ENCODE measurements around the gene RNU6-7. TPM values are rescaled to one million over a fixed set of nuclear protein-coding genes. Genes with fewer than 3 reads are reported as not detected.

RNU6-7 gene
- not detected in 2 replicates for total RNA-seq

DNA sequence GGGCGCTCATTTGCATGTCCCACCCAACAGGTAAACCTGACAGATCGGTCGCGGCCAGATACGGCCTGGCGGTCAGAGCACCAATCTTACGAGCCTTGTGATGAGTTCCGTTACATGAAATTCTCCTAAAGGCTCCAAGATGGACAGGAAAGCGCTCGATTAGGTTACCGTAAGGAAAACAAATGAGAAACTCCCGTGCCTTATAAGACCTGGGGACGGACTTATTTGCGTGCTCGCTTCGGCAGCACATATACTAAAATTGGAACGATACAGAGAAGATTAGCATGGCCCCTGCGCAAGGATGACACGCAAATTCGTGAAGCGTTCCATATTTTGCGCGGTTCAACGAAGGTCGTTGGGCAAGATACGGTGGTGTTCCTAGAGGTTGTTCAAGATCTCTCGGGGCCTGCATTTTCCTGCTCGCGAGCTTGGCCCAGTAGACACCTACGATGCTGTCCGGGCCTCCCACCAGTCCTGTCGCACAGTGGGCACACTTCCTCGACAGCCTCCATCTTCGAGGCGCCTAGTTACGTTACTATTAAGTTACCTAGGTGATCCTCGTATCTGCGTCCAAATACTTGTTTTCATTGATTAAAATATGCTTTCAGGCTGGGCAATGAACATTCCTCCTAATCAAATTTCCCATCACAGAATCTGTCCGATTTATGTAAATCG lies at the start of gene RNU6-7:
Gene RNU6-7 (plus strand): TSS at position 230 of the 675 bp plus-strand sequence.

DNA sequence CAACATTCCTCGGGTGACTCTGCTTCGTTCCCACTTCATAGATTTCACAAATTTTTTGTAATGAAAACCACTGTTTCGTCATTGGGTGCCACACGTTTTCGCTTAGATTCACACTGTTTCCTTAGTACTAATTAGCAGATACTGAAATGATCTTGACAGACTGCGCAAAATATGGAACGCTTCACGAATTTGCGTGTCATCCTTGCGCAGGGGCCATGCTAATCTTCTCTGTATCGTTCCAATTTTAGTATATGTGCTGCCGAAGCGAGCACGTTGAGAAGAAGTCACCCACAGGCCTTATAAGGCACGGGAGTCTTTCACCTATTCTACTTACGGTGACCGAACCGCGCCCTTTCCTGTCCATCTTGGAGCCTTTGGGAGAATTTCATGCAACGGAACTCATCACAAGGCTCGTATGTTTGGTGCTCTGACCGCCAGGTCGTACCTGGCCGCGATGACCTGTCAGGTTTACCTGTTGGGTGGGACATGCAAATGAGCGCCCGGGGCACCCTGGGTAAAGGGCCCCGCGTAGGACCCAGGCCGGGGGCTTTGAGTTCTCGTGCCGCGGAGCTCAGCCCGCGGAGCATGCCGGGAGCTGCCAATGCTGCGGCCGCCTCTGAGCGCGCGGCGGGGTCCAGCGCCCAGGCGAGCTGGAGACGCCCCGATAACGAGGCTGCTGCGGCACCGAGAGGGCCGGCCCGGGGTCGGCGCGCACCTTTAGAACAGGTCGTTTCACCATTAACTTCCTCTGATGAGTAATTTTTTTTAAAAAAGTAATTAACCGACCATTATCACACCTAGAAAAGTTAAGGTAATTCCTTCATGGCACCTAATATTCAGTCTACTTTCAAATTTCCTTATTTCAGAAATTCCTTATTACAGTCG lies 1.4 kb downstream of the RNU6-7 start, which contains the start of gene RNU6-8:
Gene RNU6-8 (minus strand): TSS at position 272 of the 885 bp plus-strand sequence.

Small RNA genes lying within 50 kb of the gene (small RNA-seq; reads per million reads assigned to genes)
- gene RNU6-7, result not detected
- 13.4 reads per million, percentile 93 among the genes with 10 or more reads in this experiment for gene RNU6-8

Other genes with a start within 250 kb of the RNU6-7 start
- 77.6 and 88.9 TPM in 2 replicates for gene ARHGAP5, start 124.7 kb upstream of the RNU6-7 start, total RNA-seq
- not detected in 2 replicates for gene RNU6-8, start 1.2 kb downstream of the RNU6-7 start, total RNA-seq
- gene AKAP6, start 127.3 kb downstream of the RNU6-7 start, total RNA-seq, result 2.1 and 2.9 TPM in 2 replicates

Data from hair follicle dermal papilla cell (primary cell).